B cell (primary cell): ENCODE data around the gene NDOR1. TPM values are rescaled to one million over a fixed set of nuclear protein-coding genes. Genes with fewer than 3 reads are reported as not detected.
A peak's percentile ranks its signal among the peaks of the same experiment; 100 is the strongest.

ENCODE experiments used
- ATAC-seq: fragments of 200-7000 bp; cut with Tn5 transposase; one replicate; pipeline ENCODE4 v1.10.0; 2021; ENCODE audit warnings: low read depth, mild to moderate bottlenecking, moderate number of reproducible peaks, moderate library complexity
- CTCF ChIA-PET: fragments of 350-600 bp; sonication (Branson Sonifier 250); formaldehyde crosslinking; loops from one replicate; lab custom pipeline; 2021; ENCODE audit warnings: antibody characterized with exemption, inconsistent platforms; lab: Charles Lee
- POLR2A ChIA-PET: fragments of 350-600 bp; sonication (Branson Sonifier 250); formaldehyde crosslinking; loops from one replicate; lab custom pipeline; 2021; ENCODE audit warnings: antibody characterized with exemption; lab: Charles Lee
- DNase-seq: peaks from one replicate; pipeline ENCODE4 v3.0.0; 2013
- H2AFZ ChIP-seq: 2 replicates; pipeline ENCODE4 v1.6.1; 2012; ENCODE audit warnings: mild to moderate bottlenecking, low read depth, low read length; ENCODE audit not compliant: insufficient read depth, poor library complexity, severe bottlenecking
- H3K27ac ChIP-seq, 2 donors: 1 replicate in 1 of 2; 2 replicates in 1 of 2; pipeline ENCODE4 v1.5.1; 2012 to 2013; ENCODE audit warnings: low read length in 2 of 2, mild to moderate bottlenecking in 2 of 2, moderate library complexity in 1 of 2
- H3K27me3 ChIP-seq, 4 experiments: fragments of 200-600 bp in 1 of 4; sonication (generic) in 1 of 4; replicated peaks in 1 of 4; 1 replicate in 2 of 4; 2 replicates in 2 of 4; pipeline versions ENCODE4 v1.6.1 to v1.7.0; 2013 to 2016; ENCODE audit warnings: low read length in 3 of 4, mild to moderate bottlenecking in 2 of 4, mixed read lengths in 1 of 4, moderate library complexity in 1 of 4; ENCODE audit not compliant: insufficient read depth in 4 of 4, control insufficient read depth in 3 of 4; ENCODE audit errors: control extremely low read depth in 1 of 4
- H3K36me3 ChIP-seq, 2 experiments: replicated peaks in 1 of 2; 1 replicate in 1 of 2; 2 replicates in 1 of 2; pipeline versions ENCODE4 v1.6.1 to v1.7.1; 2013; ENCODE audit warnings: low read length in 1 of 2; ENCODE audit not compliant: insufficient read depth in 2 of 2, control insufficient read depth in 1 of 2; ENCODE audit errors: control extremely low read depth in 1 of 2, extremely low read depth in 1 of 2
- H3K4me1 ChIP-seq, 2 donors: fragments of 200-600 bp in 1 of 2; sonication (generic) in 1 of 2; 1 replicate in 1 of 2; 2 replicates in 1 of 2; pipeline versions ENCODE4 v1.5.1 to v1.6.1; 2013 to 2017; ENCODE audit warnings: low read length in 2 of 2; ENCODE audit not compliant: control insufficient read depth in 2 of 2, insufficient read depth in 2 of 2
- H3K4me2 ChIP-seq: replicated peaks from 2 replicates; pipeline ENCODE3; 2012; ENCODE audit warnings: mild to moderate bottlenecking, low read depth, low read length; ENCODE audit not compliant: poor library complexity, severe bottlenecking
- H3K4me3 ChIP-seq, 5 experiments: fragments of 200-600 bp in 1 of 5; sonication (generic) in 1 of 5; 1 replicate in 3 of 5; 2 replicates in 2 of 5; pipeline versions ENCODE4 v1.5.1 to v1.7.0; 2011 to 2016; ENCODE audit warnings: low read length in 4 of 5, mild to moderate bottlenecking in 4 of 5, low read depth in 2 of 5, control low read depth in 1 of 5, moderate library complexity in 1 of 5; ENCODE audit not compliant: insufficient read depth in 1 of 5; ENCODE audit errors: control extremely low read depth in 1 of 5, extremely low read depth in 1 of 5
- H3K79me2 ChIP-seq: fragments of 200-600 bp; sonication (generic); one replicate; pipeline ENCODE4 v1.6.0; 2016; ENCODE audit warnings: low read length; ENCODE audit not compliant: control insufficient read depth, insufficient read depth
- H3K9ac ChIP-seq: fragments of 200-600 bp; sonication (generic); 2 replicates; pipeline ENCODE4 v1.6.1; 2017; ENCODE audit warnings: mild to moderate bottlenecking, low read length, moderate library complexity
- H3K9me3 ChIP-seq, 3 donors: one replicate each; pipeline versions ENCODE4 v1.6.1 to v1.7.1; 2013; ENCODE audit warnings: low read length in 2 of 3; ENCODE audit not compliant: control insufficient read depth in 2 of 3, insufficient read depth in 1 of 3; ENCODE audit errors: control extremely low read depth in 1 of 3
- H4K20me1 ChIP-seq: 2 replicates; pipeline ENCODE4 v1.6.0; 2012; ENCODE audit warnings: mild to moderate bottlenecking, low read length; ENCODE audit not compliant: insufficient read depth, control insufficient read depth, poor library complexity, severe bottlenecking
- H3K27ac Mint-ChIP-seq: one replicate; pipeline ENCODE4 v1.8.0; 2021; ENCODE audit warnings: mixed read lengths
- H3K27me3 Mint-ChIP-seq: one replicate; pipeline ENCODE4 v1.8.0; 2021; ENCODE audit warnings: mixed read lengths
- H3K4me1 Mint-ChIP-seq: one replicate; pipeline ENCODE4 v1.8.0; 2021; ENCODE audit warnings: mixed read lengths
- H3K4me3 Mint-ChIP-seq: one replicate; pipeline ENCODE4 v1.8.0; 2021; ENCODE audit warnings: mixed read lengths
- H3K9me3 Mint-ChIP-seq: one replicate; pipeline ENCODE4 v1.8.0; 2022; ENCODE audit warnings: mixed read lengths; ENCODE audit not compliant: insufficient read depth
- CTCF ChIP-seq: fragments of 200-600 bp; IDR thresholded peaks from one replicate; pipeline ENCODE4 v1.8.0; 2022; ENCODE audit warnings: antibody characterized with exemption, mild to moderate bottlenecking
- EZH2 ChIP-seq: IDR thresholded peaks from 2 replicates; pipeline ENCODE4 v1.6.1; 2012; ENCODE audit warnings: borderline replicate concordance, low read depth, mild to moderate bottlenecking, moderate library complexity, low read length; ENCODE audit not compliant: insufficient read depth, poor library complexity, severe bottlenecking
- WGBS: methylation state at CpG from one replicate; pipeline ENCODE4 v1.1.5; 2013; ENCODE audit warnings: missing lambda C conversion rate; ENCODE audit not compliant: insufficient coverage; 5-methylcytosine and 5-hydroxymethylcytosine counted together
- intact Hi-C: fragments of 100-400 bp; cut with micrococcal nuclease; formaldehyde crosslinking; loops from one replicate; pipeline ENCODE4 v1.10.0; 2022
- polyA plus RNA-seq: library from polyadenylated mRNA; depleted of rRNA; stranded (reverse); fragments of >200 nt; gene quantifications from 2 replicates; pipeline ENCODE4 v1.2.3, GENCODE V29; 2012
- total RNA-seq, 2 donors: library from RNA; stranded (reverse); fragments of 120-200 nt in 1 of 2; gene quantifications; 1 replicate in 1 of 2; 2 replicates in 1 of 2; pipeline versions ENCODE4 v1.2.3 to v1.2.4, GENCODE V29; 2013 to 2022

Gene NDOR1
- total and polyA plus RNA-seq, 2 donors (not counting 1 experiment from before 2014, with no cell fraction given) = 36.4 to 40.9 TPM

- DNase-seq (no peak), ATAC-seq (no peak)
- Histone ChIP-seq H3K79me2 (no peaks in the 10 kb centered on the region), H3K9me3 (peaks cover 0 to 17% (median 0%) of the 10 kb centered on the region in 3 donors), H3K9ac (peak within 1 kb of the TSS; percentile 48), H3K27me3 (peaks cover 0 to 70% (median 34%) of the 10 kb centered on the region in 4 experiments), H3K4me3 (peak within 1 kb of the TSS in 3 of 5 experiments; percentile 18 to 29 (median 21)), H3K27ac (no peak within 1 kb of the TSS), H2AFZ (peak within 1 kb of the TSS; percentile 16), H3K36me3 (no peaks in the 10 kb centered on the region), H3K4me2 (peak within 1 kb of the TSS; percentile 74), H4K20me1 (no peaks in the 10 kb centered on the region), H3K4me1 (peaks cover 9 to 40% of the 10 kb centered on the region in 2 donors)
- intact Hi-C loops = no loop called here
- Mint-ChIP-seq H3K4me3 (peak within 1 kb of the TSS; percentile 69), H3K27me3 (peaks cover 16% of the 10 kb centered on the region), H3K9me3 (no peaks in the 10 kb centered on the region), H3K27ac (no peak within 1 kb of the TSS), H3K4me1 (peaks cover 13% of the 10 kb centered on the region)
- POLR2A ChIA-PET = interaction anchor here (0.6 kb wide), 1 partner anchor 19 kb away, joined by 3 read pairs; no protein-coding TSS in a partner anchor
- CTCF ChIA-PET = interaction anchor here (0.8 to 1.0 kb wide), 2 partner anchors 51 to 58 kb away, joined by 3 read pairs; partner anchors contain the start of gene RNF224
- WGBS = 21% methylated on average over 41 of the region's 41 CpGs
- no peak for TF ChIP-seq CTCF
- TF ChIP-seq EZH2 = no peak
Observed at GRCh38 chr9:137169896-137170358, 35.6 kb upstream of the NDOR1 start, which contains the start of gene LRRC26. TSS of gene LRRC26 (minus strand) at chr9:137170051. CDS start at chr9:137169943, 108 bp downstream.

GRCh38 chr9:137170486-137171148, 34.9 kb upstream of the NDOR1 start:
- H3K27ac Mint-ChIP-seq = no peak overlapping the region
- ATAC-seq (no peak), DNase-seq (no peak)
- H3K27me3 Mint-ChIP-seq = peaks cover 10% of the 10 kb centered on the region
- Histone ChIP-seq H3K27me3 (peaks cover 0 to 63% (median 31%) of the 10 kb centered on the region in 4 experiments), H3K36me3 (no peaks in the 10 kb centered on the region), H3K9ac (no peak overlapping the region), H3K9me3 (peaks cover 0 to 17% (median 0%) of the 10 kb centered on the region in 3 donors), H3K4me3 (no peak overlapping the region), H3K79me2 (no peaks in the 10 kb centered on the region), H4K20me1 (no peaks in the 10 kb centered on the region), H2AFZ (no peak overlapping the region), H3K4me1 (peaks cover 15 to 44% of the 10 kb centered on the region in 2 donors), H3K4me2 (no peak overlapping the region), H3K27ac (no peak overlapping the region)
- TF ChIP-seq EZH2 (no peak), CTCF (no peak)
- ChIA-PET POLR2A (no interaction called here), CTCF (no interaction called here)
- peaks cover 13% of the 10 kb centered on the region for H3K4me1 Mint-ChIP-seq
- 76% methylated on average over 8 of the region's 14 CpGs for WGBS
- H3K4me3 Mint-ChIP-seq = peak overlapping the region; percentile 16
- intact Hi-C loops = no loop called here
- no peaks in the 10 kb centered on the region for H3K9me3 Mint-ChIP-seq
